MCF 10A (cell line): Measurements from ENCODE around the gene EVC2. TPM values are rescaled to one million over a fixed set of nuclear protein-coding genes. Genes with fewer than 3 reads are reported as not detected.
A peak's percentile ranks its signal among the peaks of the same experiment; 100 is the strongest.

ENCODE experiments used
- BruUV-seq: library from RNA; stranded (reverse); fragments of 400-500 nt; replicated peaks from 2 replicates; lab custom pipeline; 2021; lab: Mats Ljungman, UMichigan
- CTCF ChIA-PET: fragments of 300-600 bp; sonication (Branson Sonifier 250); formaldehyde crosslinking; extraction: SDS; loops from one replicate; lab custom pipeline; 2021; ENCODE audit warnings: antibody characterized with exemption, inconsistent platforms; lab: Yijun Ruan, JAX
- POLR2A ChIA-PET: fragments of 300-600, 350-650 bp; sonication (Branson Sonifier 250); formaldehyde crosslinking; extraction: SDS; loops from one replicate; lab custom pipeline; 2020; ENCODE audit warnings: antibody characterized with exemption, inconsistent platforms; lab: Yijun Ruan, JAX
- DNase-seq: peaks from one replicate; pipeline ENCODE4 v3.0.0-alpha.2; 2018; ENCODE audit not compliant: unreplicated experiment
- H3K27ac Mint-ChIP-seq: one replicate; pipeline ENCODE4 v1.8.0; 2022; ENCODE audit warnings: mild to moderate bottlenecking, low read depth, mixed read lengths; ENCODE audit not compliant: unreplicated experiment
- H3K27me3 Mint-ChIP-seq: one replicate; pipeline ENCODE4 v1.8.0; 2022; ENCODE audit warnings: mixed read lengths; ENCODE audit not compliant: insufficient read depth, unreplicated experiment
- H3K36me3 Mint-ChIP-seq: one replicate; pipeline ENCODE4 v1.8.0; 2022; ENCODE audit warnings: mild to moderate bottlenecking, moderate library complexity, mixed read lengths; ENCODE audit not compliant: insufficient read depth, unreplicated experiment
- H3K4me1 Mint-ChIP-seq: one replicate; pipeline ENCODE4 v1.8.0; 2022; ENCODE audit warnings: mixed read lengths; ENCODE audit not compliant: insufficient read depth, unreplicated experiment
- H3K4me3 Mint-ChIP-seq: one replicate; pipeline ENCODE4 v1.8.0; 2022; ENCODE audit warnings: mild to moderate bottlenecking, moderate library complexity, mixed read lengths; ENCODE audit not compliant: unreplicated experiment
- H3K9me3 Mint-ChIP-seq: one replicate; pipeline ENCODE4 v1.8.0; 2022; ENCODE audit warnings: mixed read lengths; ENCODE audit not compliant: unreplicated experiment
- CTCF ChIP-seq: fragments of 200-600 bp; IDR thresholded peaks from one replicate; pipeline ENCODE4 v1.8.0; 2022; ENCODE audit warnings: antibody characterized with exemption, mild to moderate bottlenecking; ENCODE audit not compliant: unreplicated experiment
- intact Hi-C: fragments of 100-400 bp; cut with micrococcal nuclease; formaldehyde crosslinking; loops from 2 replicates; pipeline ENCODE4 v1.14.1; 2022
- total RNA-seq: library from RNA; stranded (reverse); gene quantifications from 2 replicates; pipeline ENCODE4 v1.2.3, GENCODE V29; 2022

The EVC2 gene
- total RNA-seq, 1 experiment from 2014 or later = 5.5 TPM

DNA sequence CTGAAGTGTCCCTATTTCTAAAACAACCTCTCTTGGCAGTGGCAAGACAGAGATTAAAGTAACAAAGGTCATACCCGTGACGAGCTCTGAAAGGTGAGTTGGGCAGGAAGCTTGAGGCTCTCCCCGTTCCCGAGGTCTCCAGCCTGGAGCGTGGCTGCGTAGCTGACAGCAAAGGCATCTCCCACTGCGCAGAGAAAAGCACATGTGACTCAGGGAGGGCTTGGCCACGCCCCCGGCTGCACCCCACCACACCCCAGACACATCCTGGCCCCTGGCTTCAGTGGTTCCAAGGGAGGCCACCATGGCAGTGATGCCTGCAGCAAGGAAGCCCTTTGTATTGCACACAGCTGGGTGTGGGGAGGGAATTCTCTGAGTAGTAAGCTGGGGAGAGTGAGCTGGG, 23.1 kb downstream of the EVC2 start:
- POLR2A ChIA-PET = no interaction called here
- Mint-ChIP-seq H3K36me3 (peaks cover 14% of the 10 kb centered on the region), H3K4me1 (no peaks in the 10 kb centered on the region), H3K9me3 (no peaks in the 10 kb centered on the region), H3K27ac (no peak overlapping the region), H3K27me3 (no peaks in the 10 kb centered on the region), H3K4me3 (no peak overlapping the region)
- CTCF ChIA-PET = interaction anchor here (0.6 kb wide), 1 partner anchor 848 kb away, joined by 3 read pairs; no protein-coding TSS in a partner anchor
- no peak for DNase-seq
- intact Hi-C loops = no loop called here
- TF ChIP-seq CTCF = no peak
- BruUV-seq = no TSS peak

DNA sequence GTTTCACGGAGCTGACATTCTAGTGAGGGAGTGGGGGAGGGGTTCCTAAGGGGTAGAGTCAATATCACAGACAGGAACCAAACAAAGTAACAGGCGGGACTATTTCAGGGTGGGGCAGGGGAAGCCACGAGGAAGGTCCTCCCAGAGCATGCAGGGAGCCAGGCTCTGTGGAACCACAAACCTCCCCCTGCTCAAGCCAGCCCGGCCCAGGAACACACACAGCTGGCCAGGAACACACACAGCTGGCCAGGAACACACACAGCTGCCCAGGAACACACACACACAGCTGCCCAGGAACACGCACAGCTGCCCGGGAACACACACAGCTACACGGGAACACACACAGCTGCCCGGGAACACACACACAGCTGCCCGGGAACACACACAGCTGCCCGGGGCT, 24.8 kb downstream of the EVC2 start:
- no TSS peak for BruUV-seq
- no peak overlapping the region for H3K4me3 Mint-ChIP-seq
- POLR2A ChIA-PET = no interaction called here
- no peak overlapping the region for H3K27ac Mint-ChIP-seq
- no peaks in the 10 kb centered on the region for H3K9me3 Mint-ChIP-seq
- CTCF ChIA-PET = interaction anchor here (0.6 kb wide), 1 partner anchor 634 kb away, joined by 3 read pairs; no protein-coding TSS in a partner anchor
- DNase-seq = no peak
- intact Hi-C loops = no loop called here
- no peaks in the 10 kb centered on the region for H3K4me1 Mint-ChIP-seq
- peaks cover 14% of the 10 kb centered on the region for H3K36me3 Mint-ChIP-seq
- no peaks in the 10 kb centered on the region for H3K27me3 Mint-ChIP-seq
- TF ChIP-seq CTCF = no peak

GRCh38 chr4:5678977-5679376, 29.4 kb downstream of the EVC2 start:
- Mint-ChIP-seq H3K27me3 (no peaks in the 10 kb centered on the region), H3K36me3 (peaks cover 4% of the 10 kb centered on the region), H3K27ac (no peak overlapping the region), H3K9me3 (no peaks in the 10 kb centered on the region), H3K4me3 (no peak overlapping the region), H3K4me1 (no peaks in the 10 kb centered on the region)
- intact Hi-C loops = no loop called here
- POLR2A ChIA-PET = no interaction called here
- CTCF ChIA-PET = no interaction called here
- peak; percentile 8 for DNase-seq
- BruUV-seq = no TSS peak
- no peak for TF ChIP-seq CTCF

GRCh38 chr4:5676763-5677162, 31.6 kb downstream of the EVC2 start:
- no peak overlapping the region for H3K4me3 Mint-ChIP-seq

More at GRCh38 chr4:5676763-5677162, 31.6 kb downstream of the EVC2 start:
- no peak for TF ChIP-seq CTCF
- no peaks in the 10 kb centered on the region for H3K9me3 Mint-ChIP-seq
- H3K27ac Mint-ChIP-seq = no peak overlapping the region
- CTCF ChIA-PET = interaction anchor here (0.5 kb wide), 1 partner anchor 130 kb away, joined by 5 read pairs; no protein-coding TSS in a partner anchor
- POLR2A ChIA-PET = interaction anchor here (0.6 kb wide), 1 partner anchor 311 kb away, joined by 3 read pairs; no protein-coding TSS in a partner anchor
- no peaks in the 10 kb centered on the region for H3K4me1 Mint-ChIP-seq
- DNase-seq = no peak
- no peaks in the 10 kb centered on the region for H3K36me3 Mint-ChIP-seq
- H3K27me3 Mint-ChIP-seq = no peaks in the 10 kb centered on the region
- intact Hi-C loops = no loop called here
- no TSS peak for BruUV-seq
